Keratinocyte (primary cell): Measurements from ENCODE around the gene CSNK1G2. TPM values are rescaled to one million over a fixed set of nuclear protein-coding genes. Genes with fewer than 3 reads are reported as not detected.

Experiments
- DNase-seq: peaks from one replicate; pipeline ENCODE4 v3.0.0-alpha.2; 2011; ENCODE audit warnings: low read depth, missing footprints, low spot score
- FAIRE-seq: peaks from 2 replicates; lab custom pipeline; 2011; peaks lifted over from hg19 to GRCh38; lab: Jason Lieb, UNC
- H2AFZ ChIP-seq: 2 replicates; pipeline ENCODE4 v1.6.0; 2012; ENCODE audit warnings: low read length, control low read depth, inconsistent platforms; ENCODE audit not compliant: control insufficient read depth
- H3K27ac ChIP-seq: 2 replicates; pipeline ENCODE4 v1.5.1; 2011; ENCODE audit warnings: low read length; ENCODE audit not compliant: control insufficient read depth, insufficient read depth
- H3K27me3 ChIP-seq: 3 replicates; pipeline ENCODE4 v1.6.0; 2011; ENCODE audit warnings: low read length; ENCODE audit not compliant: control insufficient read depth, insufficient read depth; ENCODE audit errors: extremely low read depth
- H3K36me3 ChIP-seq, 2 experiments: 2 replicates in 1 of 2; 3 replicates in 1 of 2; pipeline ENCODE4 v1.5.1; 2011; ENCODE audit warnings: low read length in 2 of 2, mild to moderate bottlenecking in 1 of 2; ENCODE audit not compliant: control insufficient read depth in 2 of 2, insufficient read depth in 2 of 2; ENCODE audit errors: extremely low read depth in 1 of 2
- H3K4me1 ChIP-seq: 3 replicates; pipeline ENCODE4 v1.5.1; 2011; ENCODE audit warnings: low read length; ENCODE audit not compliant: control insufficient read depth, insufficient read depth; ENCODE audit errors: extremely low read depth
- H3K4me2 ChIP-seq: 3 replicates; pipeline ENCODE4 v1.6.0; 2011; ENCODE audit warnings: low read depth, low read length; ENCODE audit not compliant: control insufficient read depth, insufficient read depth; ENCODE audit errors: extremely low read depth
- H3K4me3 ChIP-seq, 3 experiments: fragments of 200-600 bp in 1 of 3; sonication (generic) in 1 of 3; 2 replicates in 2 of 3; 3 replicates in 1 of 3; pipeline ENCODE4 v1.5.1; 2011 to 2016; ENCODE audit warnings: low read length in 3 of 3, mild to moderate bottlenecking in 3 of 3, control low read depth in 2 of 3, inconsistent platforms in 1 of 3, low read depth in 1 of 3, mixed read lengths in 1 of 3, mixed run types in 1 of 3, moderate library complexity in 1 of 3; ENCODE audit not compliant: control insufficient read depth in 2 of 3, insufficient read depth in 2 of 3; ENCODE audit errors: extremely low read depth in 1 of 3
- H3K79me2 ChIP-seq: 2 replicates; pipeline ENCODE4 v1.6.0; 2012; ENCODE audit warnings: low read length; ENCODE audit not compliant: control insufficient read depth, insufficient read depth
- H3K9ac ChIP-seq: 3 replicates; pipeline ENCODE4 v1.6.0; 2011; ENCODE audit warnings: low read length; ENCODE audit not compliant: control insufficient read depth, insufficient read depth; ENCODE audit errors: extremely low read depth
- H3K9me1 ChIP-seq: 3 replicates; pipeline ENCODE4 v1.6.0; 2011; ENCODE audit warnings: low read length; ENCODE audit not compliant: control insufficient read depth, insufficient read depth; ENCODE audit errors: extremely low read depth
- H3K9me3 ChIP-seq: 2 replicates; pipeline ENCODE4 v1.5.1; 2012; ENCODE audit warnings: low read depth, low read length; ENCODE audit not compliant: control insufficient read depth
- H4K20me1 ChIP-seq: 3 replicates; pipeline ENCODE4 v1.6.0; 2011; ENCODE audit warnings: low read length; ENCODE audit not compliant: control insufficient read depth, insufficient read depth; ENCODE audit errors: extremely low read depth
- CTCF ChIP-seq, 3 experiments: IDR thresholded peaks in 1 of 3; conservative IDR thresholded peaks in 1 of 3; optimal IDR thresholded peaks in 1 of 3; 2 replicates in 2 of 3; 3 replicates in 1 of 3; pipeline versions ENCODE3 to v1.5.1; 2011; ENCODE audit warnings: low read length in 3 of 3, mild to moderate bottlenecking in 3 of 3, moderate library complexity in 2 of 3, control low read depth in 1 of 3, inconsistent platforms in 1 of 3; ENCODE audit not compliant: insufficient read depth in 2 of 3; ENCODE audit errors: extremely low read depth in 1 of 3
- EZH2 ChIP-seq: IDR thresholded peaks from one replicate; pipeline ENCODE4 v1.6.1; 2012; ENCODE audit warnings: inconsistent platforms, mild to moderate bottlenecking, low read length, moderate library complexity
- dilution Hi-C: fragments of 300-500 bp; cut with MboI; formaldehyde crosslinking; loops from one replicate; pipeline ENCODE4 v1.7.0; 2020; ENCODE audit warnings: low sequenced_read_pairs; ENCODE audit not compliant: extremely low pct_ligation_motif_present
- polyA plus RNA-seq, 5 experiments: library from polyadenylated mRNA; depleted of rRNA in 3 of 5; stranded (reverse) in 3 of 5; stranded (forward) in 1 of 5; unstranded in 1 of 5; fragments of >200 nt; gene quantifications; 1 replicate in 1 of 5; 2 replicates in 3 of 5; 3 replicates in 1 of 5; pipeline versions ENCODE4 v1.2.1 to v1.2.3, GENCODE V29; 2011 to 2012; ENCODE audit warnings: missing spikeins in 2 of 5, low read depth in 1 of 5, low replicate concordance in 1 of 5

Gene CSNK1G2
- polyA plus RNA-seq, 1 donor (not counting 4 experiments of a cell fraction or from before 2014, with no cell fraction given) = 34.9 TPM

DNA sequence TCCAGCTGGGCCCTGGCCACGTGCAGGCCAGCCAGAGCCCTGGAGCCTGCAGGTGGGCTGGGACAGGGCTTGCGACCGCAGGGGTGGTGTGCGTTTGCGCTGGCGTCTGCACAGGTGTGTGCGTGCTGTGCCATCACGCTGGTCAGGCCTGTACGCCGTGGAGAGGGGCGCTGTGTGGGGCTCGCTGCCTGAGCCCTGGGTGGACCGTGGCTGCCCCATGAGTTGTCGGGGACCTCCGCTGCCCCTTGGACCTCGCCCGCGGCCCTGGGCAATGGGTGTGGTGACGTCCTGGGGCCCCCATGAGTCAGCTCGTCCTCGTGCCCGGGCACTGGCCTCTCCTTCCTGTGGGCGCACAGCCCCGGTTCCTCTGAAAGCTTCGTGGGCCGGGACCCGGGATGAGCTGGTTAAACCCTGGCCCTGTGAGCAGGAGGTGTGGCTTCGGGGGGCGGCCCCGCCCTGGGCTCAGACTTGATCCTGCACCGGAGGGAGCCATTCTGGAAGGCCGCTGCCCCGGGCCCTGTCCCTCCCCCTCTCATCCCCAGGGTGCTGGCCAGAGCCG, 6.8 kb downstream of the CSNK1G2 start:
- H3K4me3 ChIP-seq = no peak overlapping the region
- DNase-seq = no peak
- no peaks in the 10 kb centered on the region for H3K9me3 ChIP-seq
- peaks cover 40% of the 10 kb centered on the region for H4K20me1 ChIP-seq
- no peaks in the 10 kb centered on the region for H3K27me3 ChIP-seq
- H3K4me1 ChIP-seq = peaks cover 8% of the 10 kb centered on the region
- H3K9ac ChIP-seq = no peak overlapping the region
- dilution Hi-C loops = no loop called here
- no peak overlapping the region for H3K4me2 ChIP-seq
- no peak overlapping the region for H3K27ac ChIP-seq
- peaks cover 4 to 13% of the 10 kb centered on the region in 2 experiments for H3K36me3 ChIP-seq
- H2AFZ ChIP-seq = no peak overlapping the region
- no peak for FAIRE-seq
- peaks cover 87% of the 10 kb centered on the region for H3K79me2 ChIP-seq
- peaks cover 3% of the 10 kb centered on the region for H3K9me1 ChIP-seq
- TF ChIP-seq EZH2 (no peak), CTCF (optimal IDR thresholded peaks at IDR 0.05 in 1 of 3, IDR thresholded peaks at IDR 0.05 in 1 of 3, conservative IDR thresholded peaks at IDR 0.05 in 1 of 3; ENCODE audit: extremely low read depth in 1 of 3, insufficient read depth in 2 of 3, low read length in 3 of 3) (no peak)

DNA sequence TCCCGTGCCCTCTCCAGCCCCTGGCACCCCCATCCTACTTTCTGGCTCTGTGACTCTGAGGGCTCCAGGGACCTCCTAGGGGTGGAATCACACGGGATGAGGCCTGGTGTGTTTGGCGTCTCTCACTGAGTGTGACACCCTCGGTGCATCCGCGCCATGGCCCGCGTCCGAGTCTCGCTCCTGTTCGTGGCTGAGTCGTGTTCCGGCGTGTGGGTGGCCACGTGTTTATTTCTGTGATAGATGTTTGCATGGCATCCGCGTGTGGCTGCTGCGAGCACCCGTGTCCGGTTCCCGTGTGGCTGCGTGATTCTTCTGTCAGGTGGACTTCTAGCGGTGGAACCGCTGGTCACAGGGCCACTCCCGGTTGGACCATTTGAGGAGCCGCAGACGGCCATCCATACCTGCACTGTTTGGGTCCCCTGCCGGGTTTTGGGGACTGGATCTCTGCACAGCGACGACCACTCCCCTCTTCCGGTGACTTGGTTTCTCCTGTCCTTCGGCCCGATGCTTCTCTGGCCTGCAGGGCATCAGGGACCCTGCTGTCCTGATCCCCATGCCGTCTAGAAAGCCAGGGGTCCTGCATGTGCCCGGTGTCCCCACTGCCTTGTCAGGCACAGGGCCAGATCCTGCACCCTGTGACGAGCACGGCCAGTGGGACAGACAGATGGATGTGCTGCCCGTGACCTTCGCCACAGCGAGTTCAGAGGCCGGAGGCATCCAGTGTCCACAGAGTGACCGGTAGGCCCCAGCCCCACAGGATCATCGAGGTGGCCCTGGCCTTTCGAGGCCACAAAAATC, 8.5 kb downstream of the CSNK1G2 start:
- no peaks in the 10 kb centered on the region for H3K9me3 ChIP-seq
- H4K20me1 ChIP-seq = peaks cover 44% of the 10 kb centered on the region
- peaks cover 87% of the 10 kb centered on the region for H3K79me2 ChIP-seq
- no peak overlapping the region for H3K4me3 ChIP-seq
- H2AFZ ChIP-seq = no peak overlapping the region
- H3K27me3 ChIP-seq = no peaks in the 10 kb centered on the region
- peaks cover 13% of the 10 kb centered on the region in 2 experiments for H3K36me3 ChIP-seq
- DNase-seq = no peak
- dilution Hi-C loops = no loop called here
- no peak for FAIRE-seq
- H3K4me1 ChIP-seq = peaks cover 3% of the 10 kb centered on the region
- peaks cover 3% of the 10 kb centered on the region for H3K9me1 ChIP-seq
- H3K4me2 ChIP-seq = no peak overlapping the region
- no peak for TF ChIP-seq EZH2
- TF ChIP-seq CTCF (optimal IDR thresholded peaks at IDR 0.05 in 1 of 3, IDR thresholded peaks at IDR 0.05 in 1 of 3, conservative IDR thresholded peaks at IDR 0.05 in 1 of 3; ENCODE audit: extremely low read depth in 1 of 3, insufficient read depth in 2 of 3, low read length in 3 of 3) = no peak
- no peak overlapping the region for H3K9ac ChIP-seq
- no peak overlapping the region for H3K27ac ChIP-seq
